Activated CD8-positive, alpha-beta memory T cell treated with anti-CD3 and anti-CD28 coated beads, Interleukin-2, amount 50 U/mL, for 1 hour (primary cell): Measurements from ENCODE around the gene C20orf96.

Source experiments
- DNase-seq: peaks from one replicate; pipeline ENCODE4 v3.0.0-alpha.2; 2020; ENCODE audit errors: extremely low read depth

Gene C20orf96

GRCh38 chr20:312067-312466, 21.5 kb upstream of the C20orf96 start:
- DNase-seq = no peak

- no peak for DNase-seq
These were observed 21.1 kb upstream of the C20orf96 start for GRCh38 chr20:311609-312008.

- DNase-seq = no peak
These were observed 20.1 kb upstream of the C20orf96 start for GRCh38 chr20:310645-311044.

GRCh38 chr20:309841-310644, 19.5 kb upstream of the C20orf96 start:
- DNase-seq = no peak

- no peak for DNase-seq
These were observed 18.8 kb upstream of the C20orf96 start for GRCh38 chr20:309306-309840.

GRCh38 chr20:308427-309038, 18.0 kb upstream of the C20orf96 start:
- DNase-seq = no peak

- no peak for DNase-seq
These were observed 15.2 kb upstream of the C20orf96 start for GRCh38 chr20:305745-306144.

GRCh38 chr20:301886-302848, 11.6 kb upstream of the C20orf96 start:
- no peak for DNase-seq

GRCh38 chr20:300345-300990, 9.9 kb upstream of the C20orf96 start:
- DNase-seq = no peak

- no peak for DNase-seq
These were observed 8.3 kb upstream of the C20orf96 start for GRCh38 chr20:298776-299391.

GRCh38 chr20:297925-298775, 7.6 kb upstream of the C20orf96 start:
- no peak for DNase-seq

- peak; percentile 49 for DNase-seq
These were observed 6.8 kb upstream of the C20orf96 start, which contains the start of gene ZCCHC3 for GRCh38 chr20:297098-297924. Gene ZCCHC3, plus strand, starts transcription at chr20:297570. Its CDS starts 17 bp downstream, at chr20:297587.

- no peak for DNase-seq
These were observed 5.3 kb upstream of the C20orf96 start for GRCh38 chr20:295804-296203.

- no peak for DNase-seq
These were observed 4.1 kb upstream of the C20orf96 start for GRCh38 chr20:294602-295001.

GRCh38 chr20:289693-290083, 862 bp downstream of the C20orf96 start:
- DNase-seq = no peak

- DNase-seq = no peak
These were observed 1.4 kb downstream of the C20orf96 start for GRCh38 chr20:288956-289692.

- DNase-seq = no peak
These were observed 4.0 kb downstream of the C20orf96 start for GRCh38 chr20:286508-286907.

GRCh38 chr20:284172-284571, 6.4 kb downstream of the C20orf96 start:
- DNase-seq = no peak
